SK-N-SH (cell line): ENCODE results near the gene CTBP2. TPM values are rescaled to one million over a fixed set of nuclear protein-coding genes. Genes with fewer than 3 reads are reported as not detected.

Source experiments
- CTCF ChIA-PET: fragments of 300-600, 350-600 bp; formaldehyde crosslinking; extraction: SDS; loops from one replicate; lab custom pipeline; 2021; lab: Yijun Ruan, JAX
- POLR2A ChIA-PET: fragments of 350-600 bp; sonication (Branson Sonifier 250); formaldehyde crosslinking; extraction: SDS; loops from one replicate; lab custom pipeline; 2020; ENCODE audit warnings: antibody characterized with exemption, inconsistent platforms; lab: Yijun Ruan, JAX
- DNase-seq: peaks from one replicate; pipeline ENCODE4 v3.0.0; 2012
- H2AFZ ChIP-seq: fragments of 200-600 bp; sonication (generic); 2 replicates; pipeline ENCODE4 v1.8.1; 2016; ENCODE audit warnings: antibody characterized with exemption, mild to moderate bottlenecking, low read depth
- H3F3A ChIP-seq: fragments of 200-600 bp; sonication (generic); replicated peaks from 2 replicates; pipeline ENCODE3; 2016; ENCODE audit warnings: antibody characterized with exemption, mild to moderate bottlenecking; ENCODE audit not compliant: insufficient read depth
- H3K27ac ChIP-seq, 2 experiments: fragments of 200-500 bp in 1 of 2; fragments of 200-600 bp in 1 of 2; sonication (Bioruptor generic) in 1 of 2; sonication (generic), shearing (Covaris generic) in 1 of 2; 2 replicates each; pipeline versions ENCODE4 v1.5.1 to v1.6.1; 2014 to 2016; ENCODE audit warnings: low read depth in 2 of 2, inconsistent platforms in 1 of 2, low read length in 1 of 2, mild to moderate bottlenecking in 1 of 2, mixed read lengths in 1 of 2
- H3K27me3 ChIP-seq: fragments of 200-600 bp; sonication (generic), shearing (Covaris generic); 2 replicates; pipeline ENCODE4 v1.6.1; 2016; ENCODE audit warnings: mixed run types; ENCODE audit not compliant: insufficient read depth
- H3K36me3 ChIP-seq, 2 experiments: fragments of 200-500 bp in 1 of 2; fragments of 200-600 bp in 1 of 2; sonication (Bioruptor generic) in 1 of 2; sonication (generic) in 1 of 2; replicated peaks in 1 of 2; 2 replicates each; pipeline versions ENCODE3 to v1.5.1; 2014 to 2016; ENCODE audit warnings: low read length in 1 of 2, mild to moderate bottlenecking in 1 of 2; ENCODE audit not compliant: insufficient read depth in 2 of 2, control insufficient read depth in 1 of 2
- H3K4me1 ChIP-seq, 2 experiments: fragments of 200-500 bp in 1 of 2; fragments of 200-600 bp in 1 of 2; sonication (Bioruptor generic) in 1 of 2; sonication (generic), shearing (Covaris generic) in 1 of 2; 2 replicates each; pipeline versions ENCODE4 v1.5.1 to v1.6.1; 2014 to 2016; ENCODE audit warnings: low read depth in 1 of 2, low read length in 1 of 2, mixed run types in 1 of 2; ENCODE audit not compliant: insufficient read depth in 2 of 2, control insufficient read depth in 1 of 2
- H3K4me2 ChIP-seq: fragments of 200-600 bp; sonication (generic), shearing (Covaris generic); 2 replicates; pipeline ENCODE4 v1.6.1; 2017; ENCODE audit warnings: mixed run types
- H3K4me3 ChIP-seq, 2 experiments: fragments of 200-500 bp in 1 of 2; fragments of 200-600 bp in 1 of 2; sonication (Bioruptor generic) in 1 of 2; sonication (generic), shearing (Covaris generic) in 1 of 2; 2 replicates each; pipeline versions ENCODE4 v1.5.1 to v1.8.1; 2014 to 2016; ENCODE audit warnings: low read depth in 2 of 2, inconsistent platforms in 1 of 2, low read length in 1 of 2, mild to moderate bottlenecking in 1 of 2, mixed read lengths in 1 of 2, moderate library complexity in 1 of 2
- H3K79me2 ChIP-seq: fragments of 200-600 bp; sonication (generic); 2 replicates; pipeline ENCODE4 v1.8.1; 2017; ENCODE audit warnings: mild to moderate bottlenecking; ENCODE audit not compliant: insufficient read depth
- H3K9ac ChIP-seq: fragments of 200-600 bp; sonication (generic); 2 replicates; pipeline ENCODE4 v1.6.1; 2017; ENCODE audit warnings: mixed run types
- H3K9me2 ChIP-seq: fragments of 200-600 bp; sonication (generic); 2 replicates; pipeline ENCODE4 v1.6.1; 2017; ENCODE audit warnings: mixed run types
- H3K9me3 ChIP-seq: fragments of 200-600 bp; sonication (generic); 2 replicates; pipeline ENCODE4 v1.6.1; 2017; ENCODE audit warnings: mixed run types, mild to moderate bottlenecking, moderate library complexity
- H4K20me1 ChIP-seq: fragments of 200-600 bp; sonication (generic); 2 replicates; pipeline ENCODE4 v1.6.1; 2017; ENCODE audit warnings: mild to moderate bottlenecking, mixed run types; ENCODE audit not compliant: insufficient read depth
- CTCF ChIP-seq: fragments of 200-600 bp; sonication (generic); IDR thresholded peaks from 2 replicates; pipeline ENCODE4 v1.6.1; 2017; ENCODE audit warnings: antibody characterized with exemption, mild to moderate bottlenecking, moderate library complexity
- ELF1 ChIP-seq: IDR thresholded peaks from 2 replicates; pipeline ENCODE4 v1.4.0; 2012
- GABPA ChIP-seq: IDR thresholded peaks from 2 replicates; pipeline ENCODE4 v1.4.0; 2012; ENCODE audit warnings: low read depth, mild to moderate bottlenecking
- GATA2 ChIP-seq: sonication (generic); formaldehyde crosslinking; IDR thresholded peaks from 2 replicates; pipeline ENCODE4 v1.5.0; 2020; ENCODE audit warnings: mild to moderate bottlenecking, missing genetic modification reagents
- IRF3 ChIP-seq: fragments of 150-350 bp; IDR thresholded peaks from 2 replicates; pipeline ENCODE4 v1.6.1; 2016; ENCODE audit warnings: mild to moderate bottlenecking, low read depth, low read length
- NFIC ChIP-seq: IDR thresholded peaks from 2 replicates; pipeline ENCODE4 v1.4.0; 2012; ENCODE audit warnings: borderline replicate concordance
- RAD21 ChIP-seq: IDR thresholded peaks from 2 replicates; pipeline ENCODE4 v1.6.1; 2012; ENCODE audit warnings: mild to moderate bottlenecking, low read length
- RFX5 ChIP-seq: IDR thresholded peaks from 2 replicates; pipeline ENCODE4 v1.6.1; 2012; ENCODE audit warnings: mild to moderate bottlenecking, improper control_type of control experiment, low read length
- SIN3A ChIP-seq: IDR thresholded peaks from 2 replicates; pipeline ENCODE4 v1.6.1; 2012; ENCODE audit warnings: low read depth, mild to moderate bottlenecking, low read length, moderate library complexity, borderline replicate concordance
- SMC3 ChIP-seq: IDR thresholded peaks from 2 replicates; pipeline ENCODE4 v1.6.1; 2012; ENCODE audit warnings: low read depth, low read length, improper control_type of control experiment
- YY1 ChIP-seq: IDR thresholded peaks from 2 replicates; pipeline ENCODE4 v1.4.0; 2012; ENCODE audit warnings: low read depth, mild to moderate bottlenecking
- WGBS: methylation state at CpG from one replicate; pipeline ENCODE4 v1.1.6; 2017; ENCODE audit warnings: low lambda C conversion rate; 5-methylcytosine and 5-hydroxymethylcytosine counted together
- polyA plus RNA-seq, 3 experiments: library from polyadenylated mRNA; depleted of rRNA; stranded (reverse); fragments of >200 nt; gene quantifications; 2 replicates each; pipeline ENCODE4 v1.2.3, GENCODE V29; 2012
- TF ChIP-seq, protein P1 (sequence below): IDR thresholded peaks from 2 replicates; pipeline ENCODE4 v1.4.0; 2012; ENCODE audit warnings: low read depth, borderline replicate concordance
- TF ChIP-seq, protein P2 (sequence below): IDR thresholded peaks from 2 replicates; pipeline ENCODE4 v1.4.0; 2012; ENCODE audit warnings: low read depth

CTBP2 gene
- polyA plus RNA-seq, 1 of the 3 experiments (the other 2 are of a cell fraction) = 69.7 TPM

GRCh38 chr10:125107965-125108580 lies 52.3 kb downstream of the CTBP2 start:
- Histone ChIP-seq H3K36me3 (peaks cover 27 to 55% of the 10 kb centered on the region in 2 experiments), H3K9ac (no peak overlapping the region), H3K27me3 (no peaks in the 10 kb centered on the region), H3K4me1 (peaks cover 6 to 13% of the 10 kb centered on the region in 2 experiments; a peak in 2 of 4 replicates), H3K79me2 (peaks cover 99% of the 10 kb centered on the region), H3F3A (no peaks in the 10 kb centered on the region), H3K9me3 (no peaks in the 10 kb centered on the region), H3K4me3 (no peak overlapping the region), H3K4me2 (no peak overlapping the region), H4K20me1 (peaks cover 90% of the 10 kb centered on the region), H2AFZ (no peak overlapping the region), H3K9me2 (no peaks in the 10 kb centered on the region), H3K27ac (no peak overlapping the region)
- no peak for DNase-seq
- TF ChIP-seq, protein P1, sequence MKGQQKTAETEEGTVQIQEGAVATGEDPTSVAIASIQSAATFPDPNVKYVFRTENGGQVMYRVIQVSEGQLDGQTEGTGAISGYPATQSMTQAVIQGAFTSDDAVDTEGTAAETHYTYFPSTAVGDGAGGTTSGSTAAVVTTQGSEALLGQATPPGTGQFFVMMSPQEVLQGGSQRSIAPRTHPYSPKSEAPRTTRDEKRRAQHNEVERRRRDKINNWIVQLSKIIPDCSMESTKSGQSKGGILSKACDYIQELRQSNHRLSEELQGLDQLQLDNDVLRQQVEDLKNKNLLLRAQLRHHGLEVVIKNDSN = no peak
- TF ChIP-seq SIN3A (no peak), ELF1 (no peak), IRF3 (no peak), CTCF (no peak), RFX5 (no peak), RAD21 (no peak), GATA2 (no peak), NFIC (no peak), GABPA (no peak), YY1 (no peak), SMC3 (no peak)
- TF ChIP-seq, protein P2, sequence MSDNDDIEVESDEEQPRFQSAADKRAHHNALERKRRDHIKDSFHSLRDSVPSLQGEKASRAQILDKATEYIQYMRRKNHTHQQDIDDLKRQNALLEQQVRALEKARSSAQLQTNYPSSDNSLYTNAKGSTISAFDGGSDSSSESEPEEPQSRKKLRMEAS = no peak
- ChIA-PET POLR2A (no interaction called here), CTCF (no interaction called here)
- 98% methylated on average over 9 of the region's 10 CpGs for WGBS
